Astrocyte (in vitro differentiated cells and primary cell): ENCODE results near the gene TMEM215. TPM values are rescaled to one million over a fixed set of nuclear protein-coding genes. Genes with fewer than 3 reads are reported as not detected.
"Not testable (repeated sequence)": the region's sequence is repeated elsewhere in the genome, so short reads cannot be mapped to it uniquely, and the experiment has no call there.

Experiments used
- DNase-seq: peaks from one replicate; pipeline ENCODE4 v3.0.0-alpha.2; 2010; ENCODE audit warnings: low read depth
- FAIRE-seq: peaks from 2 replicates; lab custom pipeline; 2011; peaks lifted over from hg19 to GRCh38; lab: Jason Lieb, UNC
- H2AFZ ChIP-seq: 2 replicates; pipeline ENCODE4 v1.6.0; 2012; ENCODE audit warnings: low read depth, low read length, inconsistent platforms
- H3K27ac ChIP-seq: 2 replicates; pipeline ENCODE4 v1.5.1; 2011; ENCODE audit warnings: low read depth, low read length, inconsistent platforms
- H3K27me3 ChIP-seq: 2 replicates; pipeline ENCODE4 v1.6.0; 2011; ENCODE audit warnings: low read length, inconsistent platforms; ENCODE audit not compliant: insufficient read depth
- H3K36me3 ChIP-seq: 2 replicates; pipeline ENCODE4 v1.5.1; 2011; ENCODE audit warnings: low read length, inconsistent platforms; ENCODE audit not compliant: insufficient read depth
- H3K4me1 ChIP-seq: 2 replicates; pipeline ENCODE4 v1.5.1; 2011; ENCODE audit warnings: low read length, inconsistent platforms; ENCODE audit not compliant: insufficient read depth
- H3K4me2 ChIP-seq: 2 replicates; pipeline ENCODE4 v1.6.0; 2012; ENCODE audit warnings: low read length, inconsistent platforms
- H3K4me3 ChIP-seq: 2 replicates; pipeline ENCODE4 v1.5.1; 2011; ENCODE audit warnings: low read depth, mild to moderate bottlenecking, low read length, inconsistent platforms; ENCODE audit not compliant: insufficient read depth
- H3K79me2 ChIP-seq: 2 replicates; pipeline ENCODE4 v1.6.0; 2012; ENCODE audit warnings: mild to moderate bottlenecking, low read length, inconsistent platforms; ENCODE audit not compliant: insufficient read depth
- H3K9ac ChIP-seq: 2 replicates; pipeline ENCODE4 v1.6.0; 2012; ENCODE audit warnings: mild to moderate bottlenecking, low read length, inconsistent platforms
- H3K9me3 ChIP-seq: 2 replicates; pipeline ENCODE4 v1.5.1; 2012; ENCODE audit warnings: low read depth, mild to moderate bottlenecking, low read length, inconsistent platforms; ENCODE audit not compliant: insufficient read depth
- H4K20me1 ChIP-seq: 2 replicates; pipeline ENCODE4 v1.6.0; 2012; ENCODE audit warnings: low read length, inconsistent platforms; ENCODE audit not compliant: insufficient read depth
- H3K27ac Mint-ChIP-seq: one replicate; pipeline ENCODE4 v1.8.0; 2021; ENCODE audit warnings: mild to moderate bottlenecking, mixed read lengths; ENCODE audit not compliant: unreplicated experiment
- H3K27me3 Mint-ChIP-seq: one replicate; pipeline ENCODE4 v1.8.0; 2021; ENCODE audit warnings: low read depth, mixed read lengths; ENCODE audit not compliant: unreplicated experiment
- H3K36me3 Mint-ChIP-seq: one replicate; pipeline ENCODE4 v1.8.0; 2021; ENCODE audit warnings: low read depth, mixed read lengths; ENCODE audit not compliant: unreplicated experiment
- H3K4me1 Mint-ChIP-seq: one replicate; pipeline ENCODE4 v1.8.0; 2021; ENCODE audit warnings: low read depth, mixed read lengths; ENCODE audit not compliant: unreplicated experiment
- H3K4me3 Mint-ChIP-seq: one replicate; pipeline ENCODE4 v1.8.0; 2021; ENCODE audit warnings: mild to moderate bottlenecking, moderate library complexity, mixed read lengths; ENCODE audit not compliant: unreplicated experiment
- H3K9me3 Mint-ChIP-seq: one replicate; pipeline ENCODE4 v1.8.0; 2021; ENCODE audit warnings: mild to moderate bottlenecking, mixed read lengths; ENCODE audit not compliant: unreplicated experiment
- CTCF ChIP-seq: IDR thresholded peaks from 2 replicates; pipeline ENCODE4 v1.5.1; 2011; ENCODE audit warnings: low read depth, mild to moderate bottlenecking, inconsistent platforms, low read length, moderate library complexity; ENCODE audit not compliant: insufficient read depth
- EZH2 ChIP-seq: IDR thresholded peaks from 2 replicates; pipeline ENCODE4 v1.6.1; 2012; ENCODE audit warnings: mild to moderate bottlenecking, low read length, inconsistent platforms; ENCODE audit not compliant: insufficient read depth
- total RNA-seq: library from RNA; stranded (reverse); gene quantifications from 2 replicates; pipeline ENCODE4 v1.2.1, GENCODE V29; 2021

TMEM215 gene
- total RNA-seq, 1 donor from 2014 or later = 1.4 TPM

GRCh38 chr9:32787816-32788215, 4.5 kb downstream of the TMEM215 start:
- Histone ChIP-seq H3K36me3 (no peaks in the 10 kb centered on the region), H3K27me3 (peaks cover 32% of the 10 kb centered on the region), H3K79me2 (no peaks in the 10 kb centered on the region), H2AFZ (no peak overlapping the region), H3K9me3 (no peaks in the 10 kb centered on the region), H3K4me1 (no peaks in the 10 kb centered on the region), H3K9ac (no peak overlapping the region), H3K4me3 (no peak overlapping the region), H3K27ac (no peak overlapping the region), H4K20me1 (no peaks in the 10 kb centered on the region), H3K4me2 (no peak overlapping the region)
- Mint-ChIP-seq H3K36me3 (no peaks in the 10 kb centered on the region), H3K9me3 (peaks cover 5% of the 10 kb centered on the region), H3K4me1 (peaks cover 3% of the 10 kb centered on the region), H3K27ac (no peak overlapping the region), H3K4me3 (no peak overlapping the region), H3K27me3 (peaks cover 35% of the 10 kb centered on the region)
- TF ChIP-seq CTCF = no peak
- no peak for TF ChIP-seq EZH2
- DNase-seq (no peak), FAIRE-seq (no peak)

- not testable (repeated sequence) for H3K9ac ChIP-seq, H3K27ac ChIP-seq, H3K4me3 ChIP-seq, H3K4me2 ChIP-seq, H3K36me3 Mint-ChIP-seq, H3K4me1 ChIP-seq, H3K79me2 ChIP-seq, H3K4me1 Mint-ChIP-seq, H2AFZ ChIP-seq, DNase-seq, H3K27ac Mint-ChIP-seq, H3K27me3 Mint-ChIP-seq, H3K4me3 Mint-ChIP-seq, FAIRE-seq, H3K27me3 ChIP-seq, H3K9me3 ChIP-seq, H4K20me1 ChIP-seq, H3K36me3 ChIP-seq
- H3K9me3 Mint-ChIP-seq = peaks cover 12% of the 10 kb centered on the region
Observed at GRCh38 chr9:32796015-32796414, 12.7 kb downstream of the TMEM215 start.

- no peaks in the 10 kb centered on the region for H3K9me3 ChIP-seq
- H3K79me2 ChIP-seq = no peaks in the 10 kb centered on the region
- H3K4me3 ChIP-seq = no peak overlapping the region
- H3K36me3 ChIP-seq = no peaks in the 10 kb centered on the region
- TF ChIP-seq EZH2 (no peak), CTCF (no peak)
- H3K4me2 ChIP-seq = no peak overlapping the region
- H2AFZ ChIP-seq = no peak overlapping the region
- H3K9me3 Mint-ChIP-seq = peaks cover 9% of the 10 kb centered on the region
- peaks cover 1% of the 10 kb centered on the region for H3K4me1 Mint-ChIP-seq
- no peaks in the 10 kb centered on the region for H3K4me1 ChIP-seq
- H3K9ac ChIP-seq = no peak overlapping the region
- no peaks in the 10 kb centered on the region for H3K36me3 Mint-ChIP-seq
- H3K4me3 Mint-ChIP-seq = no peak overlapping the region
- H3K27ac ChIP-seq = no peak overlapping the region
- no peaks in the 10 kb centered on the region for H4K20me1 ChIP-seq
- FAIRE-seq (no peak), DNase-seq (no peak)
- H3K27ac Mint-ChIP-seq = no peak overlapping the region
- no peaks in the 10 kb centered on the region for H3K27me3 ChIP-seq
- H3K27me3 Mint-ChIP-seq = peaks cover 2% of the 10 kb centered on the region
Observed at GRCh38 chr9:32801530-32801929, 18.2 kb downstream of the TMEM215 start.
